CD14-positive monocyte (primary cell): Measurements from ENCODE around the gene OSBPL1A. TPM values are rescaled to one million over a fixed set of nuclear protein-coding genes. Genes with fewer than 3 reads are reported as not detected.

Experiments used
- DNase-seq, 3 donors: peaks; one replicate each; pipeline ENCODE4 v3.0.0-alpha.2; 2011 to 2022
- H2AFZ ChIP-seq: 2 replicates; pipeline ENCODE4 v1.6.0; 2012; ENCODE audit warnings: mild to moderate bottlenecking, low read depth, low read length, inconsistent platforms; ENCODE audit not compliant: insufficient read depth, poor library complexity, severe bottlenecking
- H3K27ac ChIP-seq, 2 donors: 1 replicate in 1 of 2; 2 replicates in 1 of 2; pipeline ENCODE4 v1.5.1; 2012 to 2013; ENCODE audit warnings: low read length in 2 of 2, control low read depth in 1 of 2, inconsistent platforms in 1 of 2, low read depth in 1 of 2, mild to moderate bottlenecking in 1 of 2
- H3K27me3 ChIP-seq, 2 donors: one replicate each; pipeline versions ENCODE4 v1.6.0 to v1.6.1; 2011 to 2013; ENCODE audit warnings: low read length in 2 of 2; ENCODE audit not compliant: control insufficient read depth in 2 of 2, insufficient read depth in 2 of 2
- H3K36me3 ChIP-seq, 2 donors: replicated peaks in 1 of 2; 1 replicate in 1 of 2; 2 replicates in 1 of 2; pipeline versions ENCODE4 v1.5.1 to v1.6.1; 2012 to 2013; ENCODE audit warnings: low read length in 2 of 2, control low read depth in 1 of 2, inconsistent platforms in 1 of 2, mild to moderate bottlenecking in 1 of 2; ENCODE audit not compliant: insufficient read depth in 2 of 2, control insufficient read depth in 1 of 2
- H3K4me1 ChIP-seq, 2 donors: 1 replicate in 1 of 2; 2 replicates in 1 of 2; pipeline versions ENCODE4 v1.5.1 to v1.6.1; 2012 to 2013; ENCODE audit warnings: low read length in 2 of 2, control low read depth in 1 of 2, inconsistent platforms in 1 of 2, mild to moderate bottlenecking in 1 of 2, moderate library complexity in 1 of 2; ENCODE audit not compliant: insufficient read depth in 2 of 2, control insufficient read depth in 1 of 2
- H3K4me2 ChIP-seq: replicated peaks from 2 replicates; pipeline ENCODE3; 2012; ENCODE audit warnings: low read length, moderate library complexity, mild to moderate bottlenecking; ENCODE audit not compliant: poor library complexity, severe bottlenecking; ENCODE audit errors: extremely low read depth
- H3K4me3 ChIP-seq, 3 experiments: fragments of 200-600 bp in 1 of 3; sonication (generic) in 1 of 3; replicated peaks in 1 of 3; 1 replicate in 2 of 3; 2 replicates in 1 of 3; pipeline ENCODE4 v1.5.1; 2011 to 2013; ENCODE audit warnings: low read length in 3 of 3, mild to moderate bottlenecking in 3 of 3, control low read depth in 2 of 3, low read depth in 2 of 3, inconsistent platforms in 1 of 3, moderate library complexity in 1 of 3
- H3K79me2 ChIP-seq: 2 replicates; pipeline ENCODE4 v1.6.0; 2012; ENCODE audit warnings: mild to moderate bottlenecking, control low read depth, inconsistent platforms, low read length, moderate library complexity; ENCODE audit not compliant: insufficient read depth
- H3K9ac ChIP-seq: 2 replicates; pipeline ENCODE4 v1.6.0; 2017; ENCODE audit warnings: low read length, mild to moderate bottlenecking; ENCODE audit not compliant: insufficient read depth, poor library complexity, severe bottlenecking
- H3K9me3 ChIP-seq, 2 donors: replicated peaks in 1 of 2; 1 replicate in 1 of 2; 2 replicates in 1 of 2; pipeline versions ENCODE4 v1.5.1 to v1.6.1; 2012 to 2013; ENCODE audit warnings: low read length in 2 of 2, control low read depth in 1 of 2; ENCODE audit not compliant: control insufficient read depth in 1 of 2, insufficient read depth in 1 of 2
- H4K20me1 ChIP-seq: 2 replicates; pipeline ENCODE4 v1.6.0; 2012; ENCODE audit warnings: mild to moderate bottlenecking, low read length, control low read depth, moderate library complexity; ENCODE audit not compliant: insufficient read depth
- H3K27ac Mint-ChIP-seq, 7 donors: one replicate each; pipeline ENCODE4 v1.8.0; 2020; ENCODE audit warnings: mild to moderate bottlenecking in 7 of 7, mixed read lengths in 7 of 7, moderate library complexity in 6 of 7, inconsistent platforms in 2 of 7
- H3K27me3 Mint-ChIP-seq, 3 donors: one replicate each; pipeline ENCODE4 v1.8.0; 2021 to 2022; ENCODE audit warnings: low read depth in 3 of 3, mild to moderate bottlenecking in 3 of 3, mixed read lengths in 3 of 3, moderate library complexity in 3 of 3, inconsistent platforms in 1 of 3
- H3K36me3 Mint-ChIP-seq, 2 donors: one replicate each; pipeline ENCODE4 v1.8.0; 2020; ENCODE audit warnings: mixed read lengths in 2 of 2, inconsistent platforms in 1 of 2, mild to moderate bottlenecking in 1 of 2
- H3K4me1 Mint-ChIP-seq: one replicate; pipeline ENCODE4 v1.8.0; 2020; ENCODE audit warnings: mild to moderate bottlenecking, mixed read lengths
- H3K4me3 Mint-ChIP-seq, 2 donors: one replicate each; pipeline ENCODE4 v1.8.0; 2020; ENCODE audit warnings: mild to moderate bottlenecking in 2 of 2, mixed read lengths in 2 of 2, moderate library complexity in 1 of 2
- H3K9me3 Mint-ChIP-seq, 7 donors: one replicate each; pipeline ENCODE4 v1.8.0; 2020 to 2022; ENCODE audit warnings: mixed read lengths in 7 of 7, mild to moderate bottlenecking in 6 of 7, moderate library complexity in 6 of 7, inconsistent platforms in 2 of 7
- WGBS: methylation state at CpG from one replicate; pipeline ENCODE4 v1.1.5; 2013; ENCODE audit warnings: missing lambda C conversion rate; ENCODE audit not compliant: insufficient coverage; 5-methylcytosine and 5-hydroxymethylcytosine counted together
- intact Hi-C, 2 donors: fragments of 100-400 bp; cut with micrococcal nuclease; formaldehyde crosslinking; loops; one replicate each; pipeline versions ENCODE4 v1.15.0 to v1.15.1; 2023
- polyA plus RNA-seq, 3 donors: library from polyadenylated mRNA; depleted of rRNA in 1 of 3; unstranded in 2 of 3; stranded (reverse) in 1 of 3; fragments of 300-500 nt in 2 of 3; fragments of >200 nt in 1 of 3; fragmentation: Illumina TruSeq in 2 of 3; gene quantifications; 1 replicate in 2 of 3; 2 replicates in 1 of 3; pipeline ENCODE4 v1.2.3, GENCODE V29; 2012 to 2021
- TF ChIP-seq, protein P1 (sequence below): fragments of 200-600 bp; IDR thresholded peaks from one replicate; pipeline ENCODE4 v1.8.0; 2022; ENCODE audit warnings: antibody characterized with exemption, mild to moderate bottlenecking

Gene OSBPL1A
- polyA plus RNA-seq, 3 donors: 6.3 to 9.1 (median 7.1) TPM

GRCh38 chr18:24212939-24213338 lies 184.7 kb downstream of the OSBPL1A start:
- no peaks in the 10 kb centered on the region for H3K9me3 ChIP-seq
- peaks cover 3 to 7% of the 10 kb centered on the region in 2 donors for H3K36me3 ChIP-seq
- Mint-ChIP-seq H3K27me3 (no peaks in the 10 kb centered on the region), H3K4me3 (no peak overlapping the region), H3K4me1 (no peaks in the 10 kb centered on the region), H3K27ac (no peak overlapping the region), H3K9me3 (no peaks in the 10 kb centered on the region), H3K36me3 (peaks cover 11 to 23% of the 10 kb centered on the region in 2 donors)
- intact Hi-C loops: no loop called here
- no peak overlapping the region for H2AFZ ChIP-seq
- H3K27ac ChIP-seq: no peak overlapping the region
- no peak overlapping the region for H3K4me2 ChIP-seq
- WGBS: 100% methylated on average over 4 of the region's 6 CpGs
- DNase-seq: no peak
- no peaks in the 10 kb centered on the region for H4K20me1 ChIP-seq
- H3K4me1 ChIP-seq: no peaks in the 10 kb centered on the region
- no peaks in the 10 kb centered on the region for H3K27me3 ChIP-seq
- H3K9ac ChIP-seq: no peak overlapping the region
- H3K79me2 ChIP-seq: no peaks in the 10 kb centered on the region
- no peak overlapping the region for H3K4me3 ChIP-seq
- TF ChIP-seq, protein P1, sequence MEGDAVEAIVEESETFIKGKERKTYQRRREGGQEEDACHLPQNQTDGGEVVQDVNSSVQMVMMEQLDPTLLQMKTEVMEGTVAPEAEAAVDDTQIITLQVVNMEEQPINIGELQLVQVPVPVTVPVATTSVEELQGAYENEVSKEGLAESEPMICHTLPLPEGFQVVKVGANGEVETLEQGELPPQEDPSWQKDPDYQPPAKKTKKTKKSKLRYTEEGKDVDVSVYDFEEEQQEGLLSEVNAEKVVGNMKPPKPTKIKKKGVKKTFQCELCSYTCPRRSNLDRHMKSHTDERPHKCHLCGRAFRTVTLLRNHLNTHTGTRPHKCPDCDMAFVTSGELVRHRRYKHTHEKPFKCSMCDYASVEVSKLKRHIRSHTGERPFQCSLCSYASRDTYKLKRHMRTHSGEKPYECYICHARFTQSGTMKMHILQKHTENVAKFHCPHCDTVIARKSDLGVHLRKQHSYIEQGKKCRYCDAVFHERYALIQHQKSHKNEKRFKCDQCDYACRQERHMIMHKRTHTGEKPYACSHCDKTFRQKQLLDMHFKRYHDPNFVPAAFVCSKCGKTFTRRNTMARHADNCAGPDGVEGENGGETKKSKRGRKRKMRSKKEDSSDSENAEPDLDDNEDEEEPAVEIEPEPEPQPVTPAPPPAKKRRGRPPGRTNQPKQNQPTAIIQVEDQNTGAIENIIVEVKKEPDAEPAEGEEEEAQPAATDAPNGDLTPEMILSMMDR: no peak

- no peak overlapping the region for H3K9ac ChIP-seq
- H3K27ac ChIP-seq: no peak overlapping the region
- intact Hi-C loops: no loop called here
- Mint-ChIP-seq H3K4me3 (no peak overlapping the region), H3K4me1 (no peaks in the 10 kb centered on the region), H3K9me3 (no peaks in the 10 kb centered on the region), H3K27ac (no peak overlapping the region), H3K36me3 (peaks cover 15 to 19% of the 10 kb centered on the region in 2 donors), H3K27me3 (no peaks in the 10 kb centered on the region)
- no peaks in the 10 kb centered on the region for H3K9me3 ChIP-seq
- no peaks in the 10 kb centered on the region for H3K4me1 ChIP-seq
- no peak overlapping the region for H2AFZ ChIP-seq
- TF ChIP-seq, protein P1: no peak
- WGBS: 87% methylated on average over 6 of the region's 6 CpGs
- H3K36me3 ChIP-seq: peaks cover 0 to 3% of the 10 kb centered on the region in 2 donors
- DNase-seq: no peak
- H3K4me3 ChIP-seq: no peak overlapping the region
- no peaks in the 10 kb centered on the region for H4K20me1 ChIP-seq
- H3K79me2 ChIP-seq: no peaks in the 10 kb centered on the region
- H3K4me2 ChIP-seq: no peak overlapping the region
- no peaks in the 10 kb centered on the region for H3K27me3 ChIP-seq
Measured at GRCh38 chr18:24209558-24209957, 188.1 kb downstream of the OSBPL1A start.
